ENCODE results near the gene FOXK1. TPM values are rescaled to one million over a fixed set of nuclear protein-coding genes. Genes with fewer than 3 reads are reported as not detected.

Gene FOXK1
- total RNA-seq, 2 donors from 2014 or later: 36.9 to 43.4 TPM

GRCh38 chr7:4707217-4707741 is 25.2 kb downstream of the FOXK1 start:
- Histone ChIP-seq H3K27ac (ENCODE audit: low read depth, low read length) (peak overlapping the region; percentile 97), H3K27me3 (ENCODE audit: control insufficient read depth, insufficient read depth, low read length, poor library complexity, severe bottlenecking) (no peaks in the 10 kb centered on the region), H3K9me3 (ENCODE audit: control insufficient read depth, low read length) (no peaks in the 10 kb centered on the region), H3K9ac (ENCODE audit: extremely low read depth, low read length, poor library complexity, severe bottlenecking) (no peak overlapping the region), H3K36me3 (ENCODE audit: control insufficient read depth, insufficient read depth, low read length) (peaks cover 3% of the 10 kb centered on the region), H3K4me3 (ENCODE audit: low read length) (peak overlapping the region; percentile 52), H3K4me1 (ENCODE audit: control insufficient read depth, insufficient read depth, low read length) (peaks cover 27% of the 10 kb centered on the region)
- Mint-ChIP-seq H3K27ac (peak overlapping the region; percentile 62), H3K36me3 (ENCODE audit: low read depth) (peaks cover 21% of the 10 kb centered on the region), H3K27me3 (ENCODE audit: insufficient read depth) (peaks cover 44% of the 10 kb centered on the region), H3K4me3 (peak overlapping the region; percentile 41), H3K4me1 (peaks cover 52% of the 10 kb centered on the region), H3K9me3 (no peaks in the 10 kb centered on the region)
- TF ChIP-seq CTCF (conservative IDR thresholded peaks at IDR 0.05): no peak
- peak; percentile 80 for DNase-seq
- 19 to 29% methylated on average over 13 to 22 of the region's 22 CpGs for WGBS, 2 experiments (ENCODE audit: insufficient coverage in 1 of 2, insufficient read length in 1 of 2)

GRCh38 chr7:4707980-4708411 is 25.9 kb downstream of the FOXK1 start:
- H3K36me3 ChIP-seq (ENCODE audit: control insufficient read depth, insufficient read depth, low read length): peaks cover 3% of the 10 kb centered on the region
- peak overlapping the region; percentile 62 for H3K27ac Mint-ChIP-seq
- no peaks in the 10 kb centered on the region for H3K9me3 Mint-ChIP-seq
- H3K27me3 ChIP-seq (ENCODE audit: control insufficient read depth, insufficient read depth, low read length, poor library complexity, severe bottlenecking): no peaks in the 10 kb centered on the region
- H3K27me3 Mint-ChIP-seq (ENCODE audit: insufficient read depth): peaks cover 47% of the 10 kb centered on the region
- H3K27ac ChIP-seq (ENCODE audit: low read depth, low read length): peak overlapping the region; percentile 97
- peaks cover 46% of the 10 kb centered on the region for H3K4me1 Mint-ChIP-seq
- DNase-seq: peak; percentile 95
- TF ChIP-seq CTCF (conservative IDR thresholded peaks at IDR 0.05): no peak
- peaks cover 26% of the 10 kb centered on the region for H3K36me3 Mint-ChIP-seq (ENCODE audit: low read depth)
- no peak overlapping the region for H3K4me3 ChIP-seq (ENCODE audit: low read length)
- H3K9me3 ChIP-seq (ENCODE audit: control insufficient read depth, low read length): no peaks in the 10 kb centered on the region
- no peak overlapping the region for H3K9ac ChIP-seq (ENCODE audit: extremely low read depth, low read length, poor library complexity, severe bottlenecking)
- peaks cover 21% of the 10 kb centered on the region for H3K4me1 ChIP-seq (ENCODE audit: control insufficient read depth, insufficient read depth, low read length)
- H3K4me3 Mint-ChIP-seq: peak overlapping the region; percentile 41
- 14 to 47% methylated on average over 6 to 12 of the region's 12 CpGs for WGBS, 2 experiments (ENCODE audit: insufficient coverage in 1 of 2, insufficient read length in 1 of 2)

- DNase-seq: peak; percentile 76
- H3K27me3 ChIP-seq (ENCODE audit: control insufficient read depth, insufficient read depth, low read length, poor library complexity, severe bottlenecking): no peaks in the 10 kb centered on the region
These were observed 27.1 kb downstream of the FOXK1 start for GRCh38 chr7:4709187-4709586.

More at GRCh38 chr7:4709187-4709586, 27.1 kb downstream of the FOXK1 start:
- peaks cover 39% of the 10 kb centered on the region for H3K27me3 Mint-ChIP-seq (ENCODE audit: insufficient read depth)
- no peak overlapping the region for H3K4me3 Mint-ChIP-seq
- H3K9ac ChIP-seq (ENCODE audit: extremely low read depth, low read length, poor library complexity, severe bottlenecking): no peak overlapping the region
- peaks cover 26% of the 10 kb centered on the region for H3K36me3 Mint-ChIP-seq (ENCODE audit: low read depth)
- no peaks in the 10 kb centered on the region for H3K9me3 ChIP-seq (ENCODE audit: control insufficient read depth, low read length)
- peaks cover 17% of the 10 kb centered on the region for H3K4me1 ChIP-seq (ENCODE audit: control insufficient read depth, insufficient read depth, low read length)
- no peak overlapping the region for H3K4me3 ChIP-seq (ENCODE audit: low read length)
- H3K27ac ChIP-seq (ENCODE audit: low read depth, low read length): no peak overlapping the region
- peaks cover 40% of the 10 kb centered on the region for H3K4me1 Mint-ChIP-seq
- H3K36me3 ChIP-seq (ENCODE audit: control insufficient read depth, insufficient read depth, low read length): peaks cover 3% of the 10 kb centered on the region
- peak overlapping the region; percentile 37 for H3K27ac Mint-ChIP-seq
- 65 to 71% methylated on average over 7 to 22 of the region's 22 CpGs for WGBS, 2 experiments (ENCODE audit: insufficient coverage in 1 of 2, insufficient read length in 1 of 2)
- peak; percentile 71 for TF ChIP-seq CTCF (conservative IDR thresholded peaks at IDR 0.05)
- H3K9me3 Mint-ChIP-seq: no peaks in the 10 kb centered on the region

Measured in endodermal cell (in vitro differentiated cells).